Fibroblast of lung (primary cell): ENCODE results near the gene SH3D19. TPM values are rescaled to one million over a fixed set of nuclear protein-coding genes. Genes with fewer than 3 reads are reported as not detected.

Source experiments
- DNase-seq, 2 donors: peaks; one replicate each; pipeline versions ENCODE4 v3.0.0 to v3.0.0-alpha.2; 2010; ENCODE audit warnings: low read depth in 2 of 2
- H2AFZ ChIP-seq: 2 replicates; pipeline ENCODE4 v1.5.1; 2012; ENCODE audit warnings: low read length, control low read depth, inconsistent platforms
- H3K27ac ChIP-seq: 2 replicates; pipeline ENCODE4 v1.5.1; 2011; ENCODE audit warnings: low read length, control low read depth; ENCODE audit not compliant: insufficient read depth
- H3K27me3 ChIP-seq: 2 replicates; pipeline ENCODE4 v1.5.1; 2011; ENCODE audit warnings: mild to moderate bottlenecking, low read length; ENCODE audit not compliant: control insufficient read depth, insufficient read depth
- H3K36me3 ChIP-seq: 2 replicates; pipeline ENCODE4 v1.5.1; 2011; ENCODE audit warnings: low read length; ENCODE audit not compliant: control insufficient read depth, insufficient read depth
- H3K4me1 ChIP-seq: 2 replicates; pipeline ENCODE4 v1.5.1; 2011; ENCODE audit warnings: low read length; ENCODE audit not compliant: control insufficient read depth, insufficient read depth; ENCODE audit errors: extremely low read depth
- H3K4me2 ChIP-seq: 2 replicates; pipeline ENCODE4 v1.5.1; 2011; ENCODE audit warnings: low read length, control low read depth; ENCODE audit not compliant: insufficient read depth; ENCODE audit errors: extremely low read depth
- H3K4me3 ChIP-seq, 4 experiments: fragments of 200-600 bp in 1 of 4; sonication (generic) in 1 of 4; replicated peaks in 1 of 4; 2 replicates each; pipeline ENCODE4 v1.5.1; 2011 to 2016; ENCODE audit warnings: low read length in 4 of 4, low read depth in 3 of 4, mild to moderate bottlenecking in 3 of 4, control low read depth in 2 of 4, inconsistent platforms in 1 of 4, mixed read lengths in 1 of 4; ENCODE audit not compliant: insufficient read depth in 1 of 4; ENCODE audit errors: control extremely low read depth in 1 of 4
- H3K79me2 ChIP-seq: 2 replicates; pipeline ENCODE4 v1.5.1; 2012; ENCODE audit warnings: mild to moderate bottlenecking, low read length, inconsistent platforms; ENCODE audit not compliant: control insufficient read depth, insufficient read depth
- H3K9ac ChIP-seq: 2 replicates; pipeline ENCODE4 v1.5.1; 2011; ENCODE audit warnings: mild to moderate bottlenecking, low read length, control low read depth; ENCODE audit not compliant: insufficient read depth
- H3K9me3 ChIP-seq: 2 replicates; pipeline ENCODE4 v1.5.1; 2012; ENCODE audit warnings: low read depth, low read length; ENCODE audit not compliant: control insufficient read depth, insufficient read depth
- H4K20me1 ChIP-seq: 2 replicates; pipeline ENCODE4 v1.5.1; 2011; ENCODE audit warnings: low read length; ENCODE audit not compliant: control insufficient read depth, insufficient read depth; ENCODE audit errors: extremely low read depth
- CTCF ChIP-seq, 2 donors: IDR thresholded peaks in 1 of 2; conservative IDR thresholded peaks in 1 of 2; 1 replicate in 1 of 2; 2 replicates in 1 of 2; pipeline ENCODE4 v1.5.1; 2011 to 2012; ENCODE audit warnings: low read length in 2 of 2, control low read depth in 1 of 2, inconsistent platforms in 1 of 2, low read depth in 1 of 2, mild to moderate bottlenecking in 1 of 2
- EZH2 ChIP-seq: IDR thresholded peaks from 2 replicates; pipeline ENCODE4 v1.5.1; 2012; ENCODE audit warnings: low read length, control low read depth, mild to moderate bottlenecking; ENCODE audit errors: missing control alignments
- polyA plus RNA-seq, 2 donors: library from polyadenylated mRNA; depleted of rRNA in 1 of 2; stranded (reverse) in 1 of 2; unstranded in 1 of 2; fragments of >200 nt; gene quantifications; 2 replicates each; pipeline ENCODE4 v1.2.1, GENCODE V29; 2011 to 2012; ENCODE audit warnings: missing spikeins in 1 of 2
- total RNA-seq: library from RNA; depleted of rRNA; stranded (reverse); fragments of >200 nt; gene quantifications from 2 replicates; pipeline ENCODE4 v1.2.1, GENCODE V29; 2014

Gene SH3D19
- total and polyA plus RNA-seq, 2 donors (not counting 1 experiment from before 2014, with no cell fraction given), result 31.4 to 41.3 TPM

- peak in 1 of 2 donors; percentile 72 for DNase-seq
- Histone ChIP-seq H2AFZ (no peak overlapping the region), H3K4me2 (no peak overlapping the region)
These were observed 6.1 kb upstream of the SH3D19 start for GRCh38 chr4:151331276-151332042.

GRCh38 chr4:151329217-151330007 lies 4.0 kb upstream of the SH3D19 start:
- Histone ChIP-seq H3K79me2 (no peaks in the 10 kb centered on the region), H3K9ac (no peak overlapping the region), H3K27me3 (no peaks in the 10 kb centered on the region), H2AFZ (no peak overlapping the region), H3K4me3 (no peak overlapping the region), H3K36me3 (no peaks in the 10 kb centered on the region), H4K20me1 (no peaks in the 10 kb centered on the region), H3K9me3 (no peaks in the 10 kb centered on the region), H3K4me2 (no peak overlapping the region), H3K4me1 (no peaks in the 10 kb centered on the region), H3K27ac (no peak overlapping the region)
- TF ChIP-seq EZH2 (no peak), CTCF (conservative IDR thresholded peaks at IDR 0.05 in 1 of 2, IDR thresholded peaks at IDR 0.05 in 1 of 2; ENCODE audit: low read depth in 1 of 2, low read length in 2 of 2) (no peak)
- no peak for DNase-seq

More at GRCh38 chr4:151331276-151332042, 6.1 kb upstream of the SH3D19 start:
- Histone ChIP-seq H3K27me3 (no peaks in the 10 kb centered on the region), H3K4me3 (no peak overlapping the region), H3K79me2 (no peaks in the 10 kb centered on the region), H3K4me1 (no peaks in the 10 kb centered on the region), H4K20me1 (no peaks in the 10 kb centered on the region), H3K27ac (no peak overlapping the region), H3K9me3 (no peaks in the 10 kb centered on the region), H3K9ac (no peak overlapping the region), H3K36me3 (no peaks in the 10 kb centered on the region)
- TF ChIP-seq EZH2 (no peak), CTCF (conservative IDR thresholded peaks at IDR 0.05 in 1 of 2, IDR thresholded peaks at IDR 0.05 in 1 of 2; ENCODE audit: low read depth in 1 of 2, low read length in 2 of 2) (no peak)

- no peak for TF ChIP-seq EZH2
- no peak for TF ChIP-seq CTCF (conservative IDR thresholded peaks at IDR 0.05 in 1 of 2, IDR thresholded peaks at IDR 0.05 in 1 of 2; ENCODE audit: low read depth in 1 of 2, low read length in 2 of 2)
- DNase-seq, result no peak
- Histone ChIP-seq H3K9ac (no peak overlapping the region), H3K79me2 (no peaks in the 10 kb centered on the region), H3K4me2 (peak overlapping the region; percentile 85), H3K9me3 (no peaks in the 10 kb centered on the region), H3K27me3 (no peaks in the 10 kb centered on the region), H3K27ac (no peak overlapping the region), H2AFZ (peak overlapping the region; percentile 42), H3K4me1 (no peaks in the 10 kb centered on the region), H3K4me3 (peak overlapping the region; percentile 52 to 74 (median 66)), H3K36me3 (no peaks in the 10 kb centered on the region), H4K20me1 (no peaks in the 10 kb centered on the region)
These were observed 493 bp upstream of the SH3D19 start for GRCh38 chr4:151325949-151326246.
